Neutrophil (primary cell): ENCODE data around the gene LMNTD2.

Source experiments
- H3K27ac ChIP-seq: fragments of 200-600 bp; sonication (generic); 2 replicates; pipeline ENCODE4 v1.5.1; 2016; ENCODE audit warnings: mild to moderate bottlenecking, moderate library complexity
- H3K27me3 ChIP-seq: fragments of 200-600 bp; sonication (generic); 2 replicates; pipeline ENCODE4 v1.6.0; 2016; ENCODE audit warnings: mild to moderate bottlenecking
- H3K36me3 ChIP-seq: fragments of 200-600 bp; sonication (generic); 2 replicates; pipeline ENCODE4 v1.5.1; 2017
- H3K4me1 ChIP-seq, 2 experiments: fragments of 200-600 bp in 1 of 2; sonication (generic) in 1 of 2; 1 replicate in 1 of 2; 2 replicates in 1 of 2; pipeline versions ENCODE4 v1.5.1 to v1.6.1; 2013 to 2016; ENCODE audit warnings: low read depth in 1 of 2, low read length in 1 of 2, mild to moderate bottlenecking in 1 of 2, moderate library complexity in 1 of 2; ENCODE audit not compliant: control insufficient read depth in 1 of 2, insufficient read depth in 1 of 2
- H3K4me3 ChIP-seq, 2 experiments: fragments of 200-600 bp in 1 of 2; sonication (generic) in 1 of 2; 1 replicate in 1 of 2; 2 replicates in 1 of 2; pipeline ENCODE4 v1.5.1; 2013 to 2016; ENCODE audit warnings: low read depth in 1 of 2, low read length in 1 of 2, mild to moderate bottlenecking in 1 of 2, moderate library complexity in 1 of 2
- H3K9me3 ChIP-seq: fragments of 200-600 bp; sonication (generic); 2 replicates; pipeline ENCODE4 v1.5.1; 2016
- CTCF ChIP-seq: fragments of 200-600 bp; sonication (generic); IDR thresholded peaks from 2 replicates; pipeline ENCODE4 v1.5.1; 2016; ENCODE audit warnings: antibody characterized with exemption

Gene LMNTD2

GRCh38 chr11:567011-567628, 6.6 kb upstream of the LMNTD2 start:
- TF ChIP-seq CTCF, result no peak
- peaks cover 13 to 19% of the 10 kb centered on the region in 2 experiments for H3K4me1 ChIP-seq
- H3K36me3 ChIP-seq, result peaks cover 19% of the 10 kb centered on the region
- H3K27ac ChIP-seq, result no peak overlapping the region
- H3K9me3 ChIP-seq, result no peaks in the 10 kb centered on the region
- H3K27me3 ChIP-seq, result peaks cover 63% of the 10 kb centered on the region
- peak overlapping the region in 1 of 2 experiments; percentile 67 for H3K4me3 ChIP-seq

GRCh38 chr11:565921-566509, 5.5 kb upstream of the LMNTD2 start:
- H3K27ac ChIP-seq, result no peak overlapping the region
- peaks cover 19% of the 10 kb centered on the region for H3K36me3 ChIP-seq
- peaks cover 52% of the 10 kb centered on the region for H3K27me3 ChIP-seq
- peaks cover 24 to 27% of the 10 kb centered on the region in 2 experiments for H3K4me1 ChIP-seq
- H3K9me3 ChIP-seq, result no peaks in the 10 kb centered on the region
- TF ChIP-seq CTCF, result no peak
- H3K4me3 ChIP-seq, result no peak overlapping the region

- Histone ChIP-seq H3K4me3 (no peak overlapping the region), H3K9me3 (no peaks in the 10 kb centered on the region)
- no peak for TF ChIP-seq CTCF
Measured at GRCh38 chr11:563812-564578, 3.5 kb upstream of the LMNTD2 start.

GRCh38 chr11:563066-563811, 2.7 kb upstream of the LMNTD2 start:
- Histone ChIP-seq H3K9me3 (no peaks in the 10 kb centered on the region), H3K4me1 (peaks cover 25 to 30% of the 10 kb centered on the region in 2 experiments), H3K4me3 (no peak overlapping the region), H3K27me3 (peaks cover 41% of the 10 kb centered on the region), H3K36me3 (peaks cover 19% of the 10 kb centered on the region), H3K27ac (no peak overlapping the region)
- no peak for TF ChIP-seq CTCF

More at GRCh38 chr11:563812-564578, 3.5 kb upstream of the LMNTD2 start:
- Histone ChIP-seq H3K27ac (no peak overlapping the region), H3K4me1 (peaks cover 30 to 32% of the 10 kb centered on the region in 2 experiments), H3K36me3 (peaks cover 19% of the 10 kb centered on the region), H3K27me3 (peaks cover 41% of the 10 kb centered on the region)

GRCh38 chr11:562046-562645, 1.6 kb upstream of the LMNTD2 start:
- peaks cover 41% of the 10 kb centered on the region for H3K27me3 ChIP-seq
- no peak overlapping the region for H3K27ac ChIP-seq
- H3K4me3 ChIP-seq, result peak overlapping the region; percentile 87
- no peak for TF ChIP-seq CTCF
- peaks cover 19% of the 10 kb centered on the region for H3K36me3 ChIP-seq
- no peaks in the 10 kb centered on the region for H3K9me3 ChIP-seq
- H3K4me1 ChIP-seq, result peaks cover 21 to 22% of the 10 kb centered on the region in 2 experiments
